H1 (cell line): ENCODE data around the gene YARS1. TPM values are rescaled to one million over a fixed set of nuclear protein-coding genes. Genes with fewer than 3 reads are reported as not detected.

Source experiments
- BCL11A ChIP-seq, 2 experiments: IDR thresholded peaks; one replicate each; pipeline ENCODE4 v1.6.1; 2011; ENCODE audit warnings: low read depth in 2 of 2, low read length in 2 of 2, mild to moderate bottlenecking in 2 of 2
- CBX8 ChIP-seq: fragments of 300-800, 300-1000 bp; sonication (generic); IDR thresholded peaks from 2 replicates; pipeline ENCODE4 v1.7.1; 2016; ENCODE audit warnings: low read depth, low read length, borderline replicate concordance
- CHD1 ChIP-seq: IDR thresholded peaks from 2 replicates; pipeline ENCODE4 v1.6.1; 2012; ENCODE audit warnings: low read depth, low read length, improper control_type of control experiment
- CTBP2 ChIP-seq: IDR thresholded peaks from 2 replicates; pipeline ENCODE4 v1.7.0; 2011; ENCODE audit warnings: borderline replicate concordance, mild to moderate bottlenecking, moderate library complexity, mixed read lengths, low read length; ENCODE audit not compliant: insufficient read depth, insufficient read length
- EGR1 ChIP-seq: IDR thresholded peaks from 2 replicates; pipeline ENCODE4 v1.6.1; 2011; ENCODE audit warnings: low read depth, low read length, borderline replicate concordance
- EP300 ChIP-seq, 2 experiments: IDR thresholded peaks; 1 replicate in 1 of 2; 2 replicates in 1 of 2; pipeline ENCODE4 v1.6.1; 2011 to 2012; ENCODE audit warnings: low read depth in 2 of 2, low read length in 2 of 2, mild to moderate bottlenecking in 2 of 2, borderline replicate concordance in 1 of 2, inconsistent platforms in 1 of 2, moderate library complexity in 1 of 2
- FOSL1 ChIP-seq: IDR thresholded peaks from 2 replicates; pipeline ENCODE4 v1.6.1; 2011; ENCODE audit warnings: mild to moderate bottlenecking, low read depth, low read length, moderate library complexity; ENCODE audit not compliant: insufficient read depth
- HDAC6 ChIP-seq: IDR thresholded peaks from one replicate; pipeline ENCODE4 v1.7.1; 2012; ENCODE audit warnings: low read depth, mild to moderate bottlenecking, inconsistent platforms, low read length, moderate library complexity
- JUN ChIP-seq: IDR thresholded peaks from 2 replicates; pipeline ENCODE4 v1.6.1; 2011; ENCODE audit warnings: low read depth, mild to moderate bottlenecking, improper control_type of control experiment, low read length
- KDM4A ChIP-seq: IDR thresholded peaks from one replicate; pipeline ENCODE4 v1.7.1; 2012; ENCODE audit warnings: low read depth, mild to moderate bottlenecking, moderate library complexity, low read length, inconsistent platforms; ENCODE audit not compliant: severe bottlenecking
- NANOG ChIP-seq: IDR thresholded peaks from 2 replicates; pipeline ENCODE4 v1.6.1; 2011; ENCODE audit warnings: low read length, low read depth, mild to moderate bottlenecking, inconsistent platforms; ENCODE audit not compliant: insufficient read depth, poor library complexity, severe bottlenecking
- RAD21 ChIP-seq, 2 experiments: IDR thresholded peaks in 1 of 2; conservative IDR thresholded peaks in 1 of 2; 2 replicates each; pipeline ENCODE4 v1.6.1; 2011; ENCODE audit warnings: low read depth in 2 of 2, low read length in 2 of 2, improper control_type of control experiment in 1 of 2, inconsistent platforms in 1 of 2, mild to moderate bottlenecking in 1 of 2, moderate library complexity in 1 of 2
- RBBP5 ChIP-seq: IDR thresholded peaks from 2 replicates; pipeline ENCODE4 v1.7.1; 2012; ENCODE audit warnings: low read depth, mild to moderate bottlenecking, inconsistent platforms, low read length, moderate library complexity, borderline replicate concordance
- RXRA ChIP-seq: IDR thresholded peaks from 2 replicates; pipeline ENCODE4 v1.6.1; 2011; ENCODE audit warnings: low read depth, mild to moderate bottlenecking, low read length, moderate library complexity; ENCODE audit not compliant: insufficient read depth
- SP2 ChIP-seq: IDR thresholded peaks from 2 replicates; pipeline ENCODE4 v1.6.1; 2012; ENCODE audit warnings: mild to moderate bottlenecking, low read length, inconsistent platforms
- SP4 ChIP-seq: IDR thresholded peaks from 2 replicates; pipeline ENCODE4 v1.6.1; 2012; ENCODE audit warnings: low read length, inconsistent platforms
- SRF ChIP-seq: IDR thresholded peaks from 2 replicates; pipeline ENCODE4 v1.6.1; 2011; ENCODE audit warnings: mild to moderate bottlenecking, low read depth, low read length, moderate library complexity
- TBP ChIP-seq: IDR thresholded peaks from 2 replicates; pipeline ENCODE4 v1.6.1; 2011; ENCODE audit warnings: low read depth, low read length, improper control_type of control experiment
- TCF12 ChIP-seq: IDR thresholded peaks from 2 replicates; pipeline ENCODE4 v1.6.1; 2011; ENCODE audit warnings: low read depth, mild to moderate bottlenecking, low read length
- TEAD4 ChIP-seq: IDR thresholded peaks from 2 replicates; pipeline ENCODE4 v1.6.1; 2012; ENCODE audit warnings: low read depth, low read length, inconsistent platforms, mixed read lengths
- ZNF274 ChIP-seq: IDR thresholded peaks from 2 replicates; pipeline ENCODE4 v1.7.0; 2012; ENCODE audit warnings: low read length, borderline replicate concordance; ENCODE audit errors: extremely low read depth
- polyA plus RNA-seq, 7 experiments: library from polyadenylated mRNA; depleted of rRNA in 3 of 7; stranded (reverse) in 5 of 7; unstranded in 2 of 7; fragments of >200 nt in 5 of 7; fragments of 200-250 nt in 2 of 7; gene quantifications; 1 replicate in 5 of 7; 2 replicates in 1 of 7; 4 replicates in 1 of 7; pipeline versions ENCODE4 v1.2.1 to v1.2.3, GENCODE V29; 2011 to 2013; ENCODE audit warnings: missing spikeins in 2 of 7, mixed read lengths in 2 of 7
- total RNA-seq: library from RNA; stranded (reverse); fragmentation: NEBNext Ultra II Directional; extraction: Animal tissue kit (Norgen Biotek cat#: 25700); gene quantifications from 2 replicates; pipeline ENCODE4 v1.2.1, GENCODE V29; 2021
- TF ChIP-seq, protein P1 (sequence below): IDR thresholded peaks from 2 replicates; pipeline ENCODE4 v1.6.1; 2012; ENCODE audit warnings: inconsistent platforms
- TF ChIP-seq, protein P2 (sequence below): IDR thresholded peaks from 2 replicates; pipeline ENCODE4 v1.6.1; 2011; ENCODE audit warnings: low read depth, mild to moderate bottlenecking, low read length; ENCODE audit not compliant: insufficient read depth

YARS1 gene
- total and polyA plus RNA-seq, 2 of the 8 experiments (the other 6 are each of a cell fraction or from before 2014, with no cell fraction given) = 47.1 to 226 TPM

DNA sequence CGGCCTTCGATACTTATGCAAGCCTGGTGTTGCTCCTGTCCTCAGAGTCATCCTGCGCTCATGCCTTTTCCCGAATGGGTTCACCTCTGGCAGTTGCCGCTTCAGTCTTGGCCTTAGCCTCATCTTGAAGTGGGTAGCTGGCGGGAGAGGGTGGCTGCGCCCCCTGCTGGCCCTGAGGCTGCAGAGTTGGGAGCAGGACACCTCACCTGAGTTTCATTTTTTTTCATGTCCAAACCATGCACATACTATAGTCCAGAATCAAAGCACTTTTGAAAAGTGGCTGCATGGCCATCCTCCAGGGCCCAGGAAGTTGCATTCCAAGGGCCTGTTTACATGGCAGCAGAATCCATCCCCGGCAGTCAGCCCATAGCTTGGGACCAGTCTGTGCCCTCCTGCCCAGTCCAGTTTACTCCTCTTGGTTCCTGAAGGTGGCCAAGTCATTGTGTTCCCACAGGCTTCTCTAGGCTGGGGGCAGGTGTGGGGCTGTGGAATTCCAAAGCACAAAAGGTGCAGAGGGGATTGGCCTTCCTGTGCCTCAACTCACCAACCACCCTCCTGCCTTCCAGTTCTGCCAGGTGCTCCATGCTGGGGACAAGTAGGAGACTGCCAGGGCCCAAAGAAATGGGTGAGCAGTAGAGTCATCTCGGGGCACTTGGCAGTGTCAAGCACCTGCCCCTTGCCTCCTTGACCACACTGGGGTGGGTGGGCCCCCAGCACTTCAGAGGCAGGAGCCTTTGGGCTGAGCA, 44.0 kb downstream of the YARS1 start (continued):
- no peak for TF ChIP-seq CHD1
- TF ChIP-seq SRF = no peak
- TF ChIP-seq HDAC6 = no peak
- peak; percentile 93 to 94 for TF ChIP-seq RAD21 (IDR thresholded peaks at IDR 0.05 in 1 of 2, conservative IDR thresholded peaks at IDR 0.05 in 1 of 2; ENCODE audit: low read depth in 2 of 2, low read length in 2 of 2)
- TF ChIP-seq, protein P1, sequence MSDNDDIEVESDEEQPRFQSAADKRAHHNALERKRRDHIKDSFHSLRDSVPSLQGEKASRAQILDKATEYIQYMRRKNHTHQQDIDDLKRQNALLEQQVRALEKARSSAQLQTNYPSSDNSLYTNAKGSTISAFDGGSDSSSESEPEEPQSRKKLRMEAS = no peak; the same call in 1 of the 2 replicates
- no peak for TF ChIP-seq ZNF274
- TF ChIP-seq SP4 = no peak
- 0 out of 2 replicates have a peak, but pooled peaks have one; percentile 26 for TF ChIP-seq TBP
- no peak for TF ChIP-seq FOSL1
- no peak for TF ChIP-seq CTBP2
- TF ChIP-seq NANOG = no peak
- no peak for TF ChIP-seq RBBP5
- no peak for TF ChIP-seq TCF12
- TF ChIP-seq KDM4A = no peak
- TF ChIP-seq BCL11A (IDR thresholded peaks at IDR 0.05; ENCODE audit: low read depth in 2 of 2, low read length in 2 of 2) = no peak
- TF ChIP-seq RXRA = no peak
- no peak for TF ChIP-seq CBX8
- no peak for TF ChIP-seq SP2
- TF ChIP-seq EGR1 = no peak
- no peak for TF ChIP-seq EP300 (IDR thresholded peaks at IDR 0.05; ENCODE audit: borderline replicate concordance in 1 of 2, low read depth in 2 of 2, low read length in 2 of 2)
- no peak for TF ChIP-seq TEAD4
- TF ChIP-seq JUN = no peak
- TF ChIP-seq, protein P2, sequence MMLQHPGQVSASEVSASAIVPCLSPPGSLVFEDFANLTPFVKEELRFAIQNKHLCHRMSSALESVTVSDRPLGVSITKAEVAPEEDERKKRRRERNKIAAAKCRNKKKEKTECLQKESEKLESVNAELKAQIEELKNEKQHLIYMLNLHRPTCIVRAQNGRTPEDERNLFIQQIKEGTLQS = no peak
